ENCODE measurements around the gene STIMATE. TPM values are rescaled to one million over a fixed set of nuclear protein-coding genes. Genes with fewer than 3 reads are reported as not detected.
A peak's percentile ranks its signal among the peaks of the same experiment; 100 is the strongest.

Gene STIMATE
- total RNA-seq, 1 experiment from 2014 or later: 15.7 TPM

- POLR2A ChIA-PET: no interaction called here
- DNase-seq (ENCODE audit: low read depth, low spot score) (peak; percentile 5), ATAC-seq (peak; percentile 46; the same call in 1 of the 2 replicates)
- Histone ChIP-seq H3K9me3 (ENCODE audit: control insufficient read depth, insufficient read depth, low read depth, low read length) (no peaks in the 10 kb centered on the region), H3K36me3 (ENCODE audit: control insufficient read depth, insufficient read depth, low read length) (no peaks in the 10 kb centered on the region), H3K27me3 (ENCODE audit: control insufficient read depth, insufficient read depth, low read length) (no peaks in the 10 kb centered on the region), H3K27ac (ENCODE audit: low read length) (no peak overlapping the region), H3K4me3 (ENCODE audit: low read depth in 2 of 2, low read length in 2 of 2) (no peak overlapping the region), H3K4me1 (ENCODE audit: control insufficient read depth, insufficient read depth, low read length) (no peaks in the 10 kb centered on the region)
- BruUV-seq (replicated peaks): no TSS peak
- CTCF ChIA-PET: interaction anchor here (0.5 to 0.7 kb wide), 3 partner anchors 19 to 135 kb away, joined by 3 to 8 read pairs (median 4); no protein-coding TSS in a partner anchor
- intact Hi-C loops (cut with micrococcal nuclease; ENCODE audit: unreplicated experiment) (no loop called here), in situ Hi-C loops (cut with HindIII; ENCODE audit: low pct_unique_long_range_greater_than_20kb, low sequenced_read_pairs) (no loop called here)
- TF ChIP-seq REST (IDR thresholded peaks at IDR 0.05; ENCODE audit: insufficient read depth in 1 of 2, low read depth in 2 of 2, low read length in 1 of 2) (no peak), CTCF (IDR thresholded peaks at IDR 0.05) (no peak; the same call in 1 of the 2 replicates), TCF7L2 (IDR thresholded peaks at IDR 0.05; ENCODE audit: low read depth, low read length) (no peak), SIN3A (IDR thresholded peaks at IDR 0.05; ENCODE audit: borderline replicate concordance, insufficient read depth, low read depth, low read length) (no peak), POLR2AphosphoS5 (IDR thresholded peaks at IDR 0.05; ENCODE audit: low read depth, low read length) (no peak)
Measured at GRCh38 chr3:52798978-52799476, 98.3 kb downstream of the STIMATE start.

GRCh38 chr3:52798376-52798977 is 98.9 kb downstream of the STIMATE start:
- in situ Hi-C loops (cut with HindIII; ENCODE audit: low pct_unique_long_range_greater_than_20kb, low sequenced_read_pairs): no loop called here
- no peak for ATAC-seq
- POLR2A ChIA-PET: no interaction called here
- no TSS peak for BruUV-seq (replicated peaks)
- intact Hi-C loops (cut with micrococcal nuclease; ENCODE audit: unreplicated experiment): no loop called here
- Histone ChIP-seq H3K9me3 (ENCODE audit: control insufficient read depth, insufficient read depth, low read depth, low read length) (no peaks in the 10 kb centered on the region), H3K36me3 (ENCODE audit: control insufficient read depth, insufficient read depth, low read length) (no peaks in the 10 kb centered on the region), H3K4me1 (ENCODE audit: control insufficient read depth, insufficient read depth, low read length) (no peaks in the 10 kb centered on the region), H3K27me3 (ENCODE audit: control insufficient read depth, insufficient read depth, low read length) (no peaks in the 10 kb centered on the region), H3K4me3 (ENCODE audit: low read depth in 2 of 2, low read length in 2 of 2) (no peak overlapping the region), H3K27ac (ENCODE audit: low read length) (no peak overlapping the region)
- DNase-seq (ENCODE audit: low read depth, low spot score): no peak
- TF ChIP-seq SIN3A (IDR thresholded peaks at IDR 0.05; ENCODE audit: borderline replicate concordance, insufficient read depth, low read depth, low read length) (no peak), POLR2AphosphoS5 (IDR thresholded peaks at IDR 0.05; ENCODE audit: low read depth, low read length) (no peak), TCF7L2 (IDR thresholded peaks at IDR 0.05; ENCODE audit: low read depth, low read length) (no peak), REST (IDR thresholded peaks at IDR 0.05; ENCODE audit: insufficient read depth in 1 of 2, low read depth in 2 of 2, low read length in 1 of 2) (no peak), CTCF (IDR thresholded peaks at IDR 0.05) (no peak)
- CTCF ChIA-PET: interaction anchor here (0.5 to 0.7 kb wide), 2 partner anchors 19 to 136 kb away, joined by 3 to 8 read pairs; no protein-coding TSS in a partner anchor

Data from Panc1 (cell line).